Ascending aorta (tissue), 2 donors: Measurements from ENCODE around the gene TAMALIN. TPM values are rescaled to one million over a fixed set of nuclear protein-coding genes. Genes with fewer than 3 reads are reported as not detected.

Source experiments
- DNase-seq, 2 donors: peaks; one replicate each; pipeline ENCODE4 v3.0.0-alpha.2; 2019; ENCODE audit warnings: low spot score in 2 of 2
- H3K27ac ChIP-seq, 2 donors: fragments of 200-600 bp; sonication (generic); one replicate each; pipeline ENCODE4 v1.5.1; 2016 to 2017; ENCODE audit warnings: mild to moderate bottlenecking in 1 of 2
- H3K27me3 ChIP-seq: fragments of 200-600 bp; sonication (generic); one replicate; pipeline ENCODE4 v1.5.1; 2017
- H3K36me3 ChIP-seq, 2 donors: fragments of 200-600 bp; sonication (generic); one replicate each; pipeline ENCODE4 v1.5.1; 2016
- H3K4me1 ChIP-seq, 2 donors: fragments of 200-600 bp; sonication (generic); one replicate each; pipeline ENCODE4 v1.5.1; 2016 to 2017; ENCODE audit warnings: mild to moderate bottlenecking in 1 of 2
- H3K4me3 ChIP-seq, 2 donors: fragments of 200-600 bp; sonication (generic); one replicate each; pipeline ENCODE4 v1.5.1; 2016 to 2017; ENCODE audit warnings: mild to moderate bottlenecking in 1 of 2
- H3K9me3 ChIP-seq, 2 donors: fragments of 200-600 bp; sonication (generic); one replicate each; pipeline ENCODE4 v1.5.1; 2016
- CTCF ChIP-seq, 3 experiments: fragments of 200-600 bp in 2 of 3; fragments of 450-650 bp in 1 of 3; sonication (generic) in 2 of 3; IDR thresholded peaks; one replicate each; pipeline ENCODE4 v1.5.1; 2016 to 2019; ENCODE audit warnings: antibody characterized with exemption in 3 of 3, mild to moderate bottlenecking in 1 of 3, moderate library complexity in 1 of 3
- intact Hi-C: fragments of 100-400 bp; cut with DNase I; formaldehyde crosslinking; loops from one replicate; pipeline ENCODE4 v1.15.1; 2023
- total RNA-seq: library from RNA; depleted of rRNA; stranded (reverse); fragments of >200 nt; gene quantifications from one replicate; pipeline ENCODE4 v1.1.0, GENCODE V29; 2016

The TAMALIN gene
- total RNA-seq, 1 donor from 2014 or later: 32.6 TPM

GRCh38 chr12:52059582-52060497 lies 53.1 kb downstream of the TAMALIN start:
- DNase-seq: peak in 1 of 2 donors; percentile 83
- H3K36me3 ChIP-seq: peaks cover 36 to 49% of the 10 kb centered on the region in 2 donors
- intact Hi-C loops: no loop called here
- H3K27me3 ChIP-seq: no peaks in the 10 kb centered on the region
- no peaks in the 10 kb centered on the region for H3K9me3 ChIP-seq
- H3K27ac ChIP-seq: no peak overlapping the region
- TF ChIP-seq CTCF (IDR thresholded peaks at IDR 0.05): no peak
- H3K4me3 ChIP-seq: no peak overlapping the region
- no peaks in the 10 kb centered on the region for H3K4me1 ChIP-seq

GRCh38 chr12:52060498-52061177 lies 53.9 kb downstream of the TAMALIN start:
- DNase-seq: no peak
- intact Hi-C loops: no loop called here

GRCh38 chr12:52061470-52062166 lies 54.9 kb downstream of the TAMALIN start:
- intact Hi-C loops: no loop called here
- Histone ChIP-seq H3K4me1 (no peaks in the 10 kb centered on the region), H3K27ac (no peak overlapping the region), H3K9me3 (no peaks in the 10 kb centered on the region), H3K36me3 (peaks cover 20 to 31% of the 10 kb centered on the region in 2 donors), H3K27me3 (no peaks in the 10 kb centered on the region), H3K4me3 (no peak overlapping the region)
- DNase-seq: no peak
- no peak for TF ChIP-seq CTCF (IDR thresholded peaks at IDR 0.05)

More at GRCh38 chr12:52060498-52061177, 53.9 kb downstream of the TAMALIN start:
- Histone ChIP-seq H3K27ac (no peak overlapping the region), H3K4me1 (no peaks in the 10 kb centered on the region), H3K4me3 (no peak overlapping the region), H3K9me3 (no peaks in the 10 kb centered on the region), H3K27me3 (no peaks in the 10 kb centered on the region), H3K36me3 (peaks cover 29 to 41% of the 10 kb centered on the region in 2 donors)
- no peak for TF ChIP-seq CTCF (IDR thresholded peaks at IDR 0.05)

GRCh38 chr12:52062167-52063081 lies 55.7 kb downstream of the TAMALIN start:
- Histone ChIP-seq H3K27ac (peak overlapping the region in 1 of 2 donors; percentile 44), H3K4me3 (no peak overlapping the region), H3K36me3 (peaks cover 11 to 23% of the 10 kb centered on the region in 2 donors), H3K27me3 (no peaks in the 10 kb centered on the region), H3K4me1 (no peaks in the 10 kb centered on the region), H3K9me3 (no peaks in the 10 kb centered on the region)
- DNase-seq: no peak
- TF ChIP-seq CTCF (IDR thresholded peaks at IDR 0.05): no peak
- intact Hi-C loops: no loop called here
